Dendritic cell treated with granulocyte-macrophage colony-stimulating factor and Interleukin-4, amounts not matched to agents 40 ng/mL and 50 ng/mL, for 4 days (primary cell): ENCODE measurements around the gene CAMKMT.
A peak's percentile ranks its signal among the peaks of the same experiment; 100 is the strongest.

Experiments
- H3K27ac Mint-ChIP-seq: one replicate; pipeline ENCODE4 v1.8.0; 2022; ENCODE audit warnings: mild to moderate bottlenecking, mixed read lengths
- H3K27me3 Mint-ChIP-seq: one replicate; pipeline ENCODE4 v1.8.0; 2022; ENCODE audit warnings: mild to moderate bottlenecking, mixed read lengths
- H3K36me3 Mint-ChIP-seq: one replicate; pipeline ENCODE4 v1.8.0; 2022; ENCODE audit warnings: low read depth, mixed read lengths
- H3K4me1 Mint-ChIP-seq: one replicate; pipeline ENCODE4 v1.8.0; 2022; ENCODE audit warnings: low read depth, mixed read lengths
- H3K4me3 Mint-ChIP-seq: one replicate; pipeline ENCODE4 v1.8.0; 2022; ENCODE audit warnings: mild to moderate bottlenecking, moderate library complexity, mixed read lengths
- H3K9me3 Mint-ChIP-seq: one replicate; pipeline ENCODE4 v1.8.0; 2022; ENCODE audit warnings: mixed read lengths
- intact Hi-C: fragments of 100-400 bp; cut with micrococcal nuclease; formaldehyde crosslinking; loops from one replicate; pipeline ENCODE4 v1.15.0; 2022

CAMKMT gene

GRCh38 chr2:44691174-44691785, 329.5 kb downstream of the CAMKMT start:
- Mint-ChIP-seq H3K27ac (no peak overlapping the region), H3K4me1 (peaks cover 7% of the 10 kb centered on the region), H3K36me3 (no peaks in the 10 kb centered on the region), H3K4me3 (no peak overlapping the region), H3K9me3 (no peaks in the 10 kb centered on the region), H3K27me3 (no peaks in the 10 kb centered on the region)
- intact Hi-C loops, result no loop called here

- Mint-ChIP-seq H3K36me3 (no peaks in the 10 kb centered on the region), H3K4me1 (peaks cover 7% of the 10 kb centered on the region), H3K4me3 (no peak overlapping the region), H3K27me3 (peaks cover 3% of the 10 kb centered on the region), H3K9me3 (no peaks in the 10 kb centered on the region), H3K27ac (no peak overlapping the region)
- intact Hi-C loops, result no loop called here
Observed at GRCh38 chr2:44692821-44693220, 331.1 kb downstream of the CAMKMT start.

DNA sequence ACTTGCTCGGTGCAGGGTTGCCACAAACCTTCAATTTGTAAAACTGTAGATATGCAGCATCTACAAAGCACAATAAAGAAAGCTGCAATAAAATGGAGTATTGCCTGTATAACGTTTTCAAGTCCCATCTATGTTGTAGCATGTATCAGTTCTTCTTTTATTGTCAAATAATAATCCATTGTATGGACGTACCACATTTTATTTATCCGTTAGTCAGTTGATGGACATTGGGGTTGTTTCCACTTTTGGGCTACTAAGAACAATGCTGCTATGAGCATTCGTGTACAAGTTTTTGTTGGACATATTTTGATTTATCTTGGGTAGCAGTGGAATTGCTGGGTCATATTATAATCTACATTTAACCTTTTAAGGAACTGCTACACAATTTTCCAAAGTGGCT, 339.1 kb downstream of the CAMKMT start:
- intact Hi-C loops, result no loop called here
- Mint-ChIP-seq H3K27me3 (peaks cover 3% of the 10 kb centered on the region), H3K4me3 (no peak overlapping the region), H3K36me3 (no peaks in the 10 kb centered on the region), H3K27ac (no peak overlapping the region), H3K4me1 (no peaks in the 10 kb centered on the region), H3K9me3 (no peaks in the 10 kb centered on the region)

DNA sequence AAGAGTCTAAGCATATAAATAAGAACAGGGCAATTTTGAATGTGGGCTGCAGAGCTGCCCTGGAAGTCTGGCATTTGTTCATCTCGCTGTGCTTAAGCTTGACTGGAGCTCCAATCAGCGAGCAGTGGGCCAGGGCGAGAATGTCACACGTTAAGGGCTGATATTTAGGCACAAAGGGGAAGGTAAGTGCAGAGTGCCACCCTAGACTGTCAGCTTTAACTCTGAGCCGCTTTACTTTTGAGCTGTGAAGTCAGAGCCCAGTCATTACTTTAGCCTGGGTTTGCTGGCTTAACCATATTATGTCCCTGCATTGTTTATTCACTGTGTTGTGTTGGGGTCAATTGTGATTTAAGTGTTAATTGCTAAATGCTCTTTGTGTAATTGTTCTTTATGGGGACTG, 343.6 kb downstream of the CAMKMT start:
- Mint-ChIP-seq H3K4me3 (no peak overlapping the region), H3K27ac (no peak overlapping the region), H3K9me3 (no peaks in the 10 kb centered on the region), H3K4me1 (peaks cover 14% of the 10 kb centered on the region), H3K27me3 (no peaks in the 10 kb centered on the region), H3K36me3 (no peaks in the 10 kb centered on the region)
- intact Hi-C loops, result no loop called here

GRCh38 chr2:44705876-44706480, 344.2 kb downstream of the CAMKMT start:
- H3K4me3 Mint-ChIP-seq, result no peak overlapping the region
- intact Hi-C loops, result no loop called here
- peaks cover 14% of the 10 kb centered on the region for H3K4me1 Mint-ChIP-seq

DNA sequence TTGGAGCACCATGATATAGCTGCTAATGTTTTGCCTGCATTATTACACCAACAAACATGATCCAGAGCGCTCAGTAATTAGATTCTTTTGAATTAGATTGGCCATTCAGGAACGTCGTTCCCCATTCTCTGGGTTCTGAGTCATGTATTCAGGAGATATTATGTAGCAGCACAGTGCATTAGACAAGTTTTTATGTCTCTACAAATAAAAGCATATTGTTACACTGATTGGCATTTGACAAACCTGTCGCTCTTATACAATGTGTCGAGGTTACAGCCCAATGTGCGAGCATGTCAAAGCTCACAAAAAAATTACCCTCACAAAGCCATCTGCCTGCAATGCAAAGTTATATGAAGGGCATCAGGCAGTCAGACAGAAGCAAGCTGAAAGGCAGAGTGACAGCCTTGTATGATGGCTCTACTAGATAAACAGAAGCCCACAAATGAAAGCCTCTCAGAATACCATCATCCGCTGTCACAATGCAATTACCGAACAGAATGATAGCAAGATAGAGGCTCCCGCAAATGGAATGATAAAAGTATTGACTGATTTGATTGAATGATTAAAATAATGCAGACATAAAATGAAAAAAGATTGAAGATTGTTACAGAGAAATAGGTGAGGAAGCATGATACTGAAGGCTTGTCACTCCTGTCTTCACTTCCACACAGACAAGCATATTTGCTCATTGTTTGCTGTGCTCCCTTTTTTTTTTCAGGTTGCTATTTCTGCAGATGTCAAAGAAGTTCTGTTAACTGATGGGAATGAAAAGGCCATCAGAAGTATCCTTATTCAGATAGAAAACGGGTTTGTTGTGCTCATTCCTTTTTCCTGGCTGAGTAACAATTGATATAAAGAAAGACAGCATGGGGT, 345.2 kb downstream of the CAMKMT start:
- peaks cover 14% of the 10 kb centered on the region for H3K4me1 Mint-ChIP-seq
- no peak overlapping the region for H3K27ac Mint-ChIP-seq
- no peaks in the 10 kb centered on the region for H3K9me3 Mint-ChIP-seq
- H3K36me3 Mint-ChIP-seq, result no peaks in the 10 kb centered on the region
- no peak overlapping the region for H3K4me3 Mint-ChIP-seq
- H3K27me3 Mint-ChIP-seq, result no peaks in the 10 kb centered on the region
- intact Hi-C loops, result no loop called here

More at GRCh38 chr2:44705876-44706480, 344.2 kb downstream of the CAMKMT start:
- Mint-ChIP-seq H3K9me3 (no peaks in the 10 kb centered on the region), H3K36me3 (no peaks in the 10 kb centered on the region), H3K27ac (no peak overlapping the region), H3K27me3 (no peaks in the 10 kb centered on the region)

DNA sequence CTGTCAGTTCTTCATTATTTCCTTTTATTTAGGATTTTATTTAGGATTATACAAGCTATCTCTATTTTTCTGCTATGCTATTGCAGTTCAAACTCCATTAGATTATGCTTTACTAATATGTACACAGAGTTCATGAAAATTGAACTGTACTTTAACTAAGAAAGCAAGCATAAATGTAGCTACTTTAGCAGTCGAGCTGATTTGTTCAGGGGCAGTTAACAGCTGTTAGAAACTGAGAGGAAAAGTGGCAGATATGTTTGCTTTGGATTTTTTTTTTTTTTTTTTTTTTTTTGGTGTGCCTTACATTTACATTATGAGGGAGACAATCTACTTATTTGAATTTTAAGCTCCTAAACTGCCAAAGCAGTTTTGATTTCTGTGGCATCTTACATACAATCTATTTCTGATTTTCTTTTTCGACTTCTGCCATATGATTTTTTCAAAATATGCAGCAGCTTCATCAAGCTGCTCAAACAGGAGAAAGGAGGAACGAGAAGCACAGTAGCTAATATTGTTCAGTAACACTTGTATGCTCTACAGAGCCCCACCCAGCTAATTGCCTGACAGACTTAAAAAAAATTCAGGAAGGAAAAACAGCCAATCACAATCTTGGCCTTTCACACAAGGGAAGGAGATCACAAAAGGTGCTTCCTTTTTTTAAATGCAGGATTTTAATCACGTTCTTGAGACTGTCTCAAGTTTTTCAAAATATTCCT, 346.4 kb downstream of the CAMKMT start:
- intact Hi-C loops, result no loop called here
- H3K36me3 Mint-ChIP-seq, result no peaks in the 10 kb centered on the region

GRCh38 chr2:44708661-44709000, 346.9 kb downstream of the CAMKMT start:
- Mint-ChIP-seq H3K4me3 (peak overlapping the region; percentile 53), H3K4me1 (peaks cover 14% of the 10 kb centered on the region), H3K36me3 (no peaks in the 10 kb centered on the region), H3K27ac (peak overlapping the region; percentile 75), H3K9me3 (no peaks in the 10 kb centered on the region), H3K27me3 (no peaks in the 10 kb centered on the region)
- intact Hi-C loops, result no loop called here

More for the DNA sequence above, 346.4 kb downstream of the CAMKMT start:
- H3K9me3 Mint-ChIP-seq, result no peaks in the 10 kb centered on the region
- peak overlapping the region; percentile 75 for H3K27ac Mint-ChIP-seq
- peak overlapping the region; percentile 53 for H3K4me3 Mint-ChIP-seq
- H3K27me3 Mint-ChIP-seq, result no peaks in the 10 kb centered on the region
- H3K4me1 Mint-ChIP-seq, result peaks cover 14% of the 10 kb centered on the region

- peaks cover 21% of the 10 kb centered on the region for H3K4me1 Mint-ChIP-seq
- no peak overlapping the region for H3K27ac Mint-ChIP-seq
Observed at GRCh38 chr2:44713170-44713569, 351.4 kb downstream of the CAMKMT start.

GRCh38 chr2:44715671-44716081, 353.9 kb downstream of the CAMKMT start:
- Mint-ChIP-seq H3K27me3 (no peaks in the 10 kb centered on the region), H3K36me3 (no peaks in the 10 kb centered on the region), H3K9me3 (no peaks in the 10 kb centered on the region), H3K4me1 (peaks cover 10% of the 10 kb centered on the region), H3K4me3 (no peak overlapping the region), H3K27ac (no peak overlapping the region)
- intact Hi-C loops, result loop anchor here (5.0 kb wide), 1 partner anchor 238 kb away; no protein-coding TSS in a partner anchor

More at GRCh38 chr2:44713170-44713569, 351.4 kb downstream of the CAMKMT start:
- no peaks in the 10 kb centered on the region for H3K27me3 Mint-ChIP-seq
- intact Hi-C loops, result no loop called here
- H3K36me3 Mint-ChIP-seq, result no peaks in the 10 kb centered on the region
- no peaks in the 10 kb centered on the region for H3K9me3 Mint-ChIP-seq
- no peak overlapping the region for H3K4me3 Mint-ChIP-seq

DNA sequence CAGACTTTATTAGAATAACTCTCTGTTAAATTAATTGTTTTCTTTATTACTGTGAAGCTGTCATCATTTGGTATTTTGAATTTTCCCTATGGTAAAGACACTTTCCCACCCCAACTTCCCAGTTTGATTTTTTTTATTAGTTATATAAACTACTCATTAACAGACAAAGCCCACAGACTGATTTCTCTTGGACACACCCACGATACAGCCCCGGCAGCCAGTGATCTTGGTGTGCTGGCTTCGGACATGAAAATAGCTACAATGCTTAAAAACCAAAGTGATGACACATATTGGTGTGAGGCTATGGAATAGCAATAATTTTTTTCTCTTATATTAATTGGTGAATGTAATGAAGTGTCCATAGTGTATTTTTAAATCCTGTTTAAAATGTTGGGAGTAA, 354.4 kb downstream of the CAMKMT start:
- intact Hi-C loops, result loop anchor here (5.0 kb wide), 1 partner anchor 239 kb away; no protein-coding TSS in a partner anchor
- no peak overlapping the region for H3K4me3 Mint-ChIP-seq
- H3K4me1 Mint-ChIP-seq, result peaks cover 10% of the 10 kb centered on the region
- no peaks in the 10 kb centered on the region for H3K9me3 Mint-ChIP-seq
- H3K27ac Mint-ChIP-seq, result no peak overlapping the region
- H3K36me3 Mint-ChIP-seq, result no peaks in the 10 kb centered on the region
- no peaks in the 10 kb centered on the region for H3K27me3 Mint-ChIP-seq

DNA sequence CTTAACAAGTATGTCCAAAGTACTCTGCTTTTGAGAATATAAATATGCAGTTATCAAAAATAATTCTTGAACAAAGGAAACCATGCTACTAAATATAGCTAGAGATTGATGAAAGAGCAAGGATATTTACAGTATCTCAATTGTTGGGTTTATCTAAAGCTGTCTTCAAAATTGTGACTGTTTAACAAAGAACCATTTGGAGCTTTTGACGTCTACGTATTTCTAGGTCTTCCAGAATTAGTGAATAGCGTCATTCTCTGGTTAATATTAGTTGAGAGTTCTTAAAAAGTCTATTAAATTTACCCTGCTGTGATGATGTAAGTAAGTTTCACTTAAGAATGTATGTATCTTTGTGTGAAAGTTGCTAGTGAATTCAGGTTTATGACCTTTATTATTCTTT, 356.7 kb downstream of the CAMKMT start:
- Mint-ChIP-seq H3K27ac (no peak overlapping the region), H3K36me3 (no peaks in the 10 kb centered on the region), H3K4me1 (peaks cover 10% of the 10 kb centered on the region), H3K9me3 (no peaks in the 10 kb centered on the region), H3K27me3 (no peaks in the 10 kb centered on the region), H3K4me3 (no peak overlapping the region)
- intact Hi-C loops, result loop anchor here (5.0 kb wide), 1 partner anchor 241 kb away; no protein-coding TSS in a partner anchor

GRCh38 chr2:44719562-44719961, 357.8 kb downstream of the CAMKMT start:
- Mint-ChIP-seq H3K27ac (no peak overlapping the region), H3K27me3 (no peaks in the 10 kb centered on the region), H3K9me3 (no peaks in the 10 kb centered on the region), H3K4me3 (no peak overlapping the region), H3K4me1 (peaks cover 8% of the 10 kb centered on the region), H3K36me3 (no peaks in the 10 kb centered on the region)
- intact Hi-C loops, result loop anchor here (5.0 kb wide), 1 partner anchor 242 kb away; no protein-coding TSS in a partner anchor
